ENCODE data around the gene FFAR2. TPM values are rescaled to one million over a fixed set of nuclear protein-coding genes. Genes with fewer than 3 reads are reported as not detected.

Gene FFAR2
- total and polyA plus RNA-seq, 4 donors = 0.25 to 0.84 (median 0.47) TPM

DNA sequence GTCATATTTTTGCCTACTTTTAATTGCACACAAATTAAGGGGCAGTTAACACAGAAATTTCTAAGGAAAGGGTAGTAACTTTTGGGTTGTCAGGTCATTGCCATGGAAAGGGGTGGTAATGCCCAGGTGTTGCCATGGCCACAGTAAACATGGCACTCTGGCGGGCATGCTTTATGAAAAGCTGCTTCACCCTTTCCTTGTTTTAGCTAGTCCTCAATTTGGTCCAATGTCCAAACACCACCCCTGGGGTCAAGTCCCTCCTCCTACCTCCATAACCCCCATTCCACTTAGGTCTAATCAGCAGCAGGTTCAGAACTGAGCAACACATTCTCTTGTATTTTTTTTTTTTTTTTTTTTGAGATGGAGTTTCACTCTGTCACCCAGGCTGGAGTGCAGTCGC is 6.6 kb downstream of the FFAR2 start:
- H3K36me3 ChIP-seq (ENCODE audit: control insufficient read depth in 4 of 4, insufficient read depth in 3 of 4, low read depth in 1 of 4, low read length in 3 of 4) = no peaks in the 10 kb centered on the region
- 61% methylated on average over 2 of the region's 2 CpGs for WGBS
- no peaks in the 10 kb centered on the region for H3K9me3 ChIP-seq (ENCODE audit: control insufficient read depth in 4 of 4, low read length in 3 of 4)
- H3K4me3 ChIP-seq (ENCODE audit: low read depth in 1 of 3, low read length in 3 of 3) = no peak overlapping the region
- H3K9ac ChIP-seq (ENCODE audit: low read depth in 1 of 2, low read length in 2 of 2) = no peak overlapping the region
- peaks cover 5 to 37% (median 24%) of the 10 kb centered on the region in 4 donors for H3K4me1 ChIP-seq (ENCODE audit: control insufficient read depth in 4 of 4, insufficient read depth in 4 of 4, low read length in 3 of 4)
- no peak overlapping the region for H3K27ac ChIP-seq (ENCODE audit: low read depth in 1 of 2, low read length in 2 of 2)
- no peak for DNase-seq (ENCODE audit: low spot score)
- TF ChIP-seq FOXA1 (IDR thresholded peaks at IDR 0.05) (no peak), EGR1 (IDR thresholded peaks at IDR 0.05; ENCODE audit: low read depth in 2 of 2) (no peak), GABPA (IDR thresholded peaks at IDR 0.05 in 1 of 2, conservative IDR thresholded peaks at IDR 0.05 in 1 of 2) (no peak), NR2F2 (IDR thresholded peaks at IDR 0.05) (no peak), TAF1 (conservative IDR thresholded peaks at IDR 0.05) (no peak), HNF4G (IDR thresholded peaks at IDR 0.05) (no peak), SP1 (IDR thresholded peaks at IDR 0.05) (peak; percentile 16), HNF4A (conservative IDR thresholded peaks at IDR 0.05) (peak; percentile 42 to 57), MAX (IDR thresholded peaks at IDR 0.05) (no peak), RXRA (IDR thresholded peaks at IDR 0.05) (peak in 1 of 2 donors; percentile 67), YY1 (IDR thresholded peaks at IDR 0.05) (peak; percentile 21), FOXA2 (IDR thresholded peaks at IDR 0.05) (peak; percentile 31)
- no peaks in the 10 kb centered on the region for H3K27me3 ChIP-seq (ENCODE audit: control insufficient read depth in 4 of 4, insufficient read depth in 4 of 4, low read length in 3 of 4)

DNA sequence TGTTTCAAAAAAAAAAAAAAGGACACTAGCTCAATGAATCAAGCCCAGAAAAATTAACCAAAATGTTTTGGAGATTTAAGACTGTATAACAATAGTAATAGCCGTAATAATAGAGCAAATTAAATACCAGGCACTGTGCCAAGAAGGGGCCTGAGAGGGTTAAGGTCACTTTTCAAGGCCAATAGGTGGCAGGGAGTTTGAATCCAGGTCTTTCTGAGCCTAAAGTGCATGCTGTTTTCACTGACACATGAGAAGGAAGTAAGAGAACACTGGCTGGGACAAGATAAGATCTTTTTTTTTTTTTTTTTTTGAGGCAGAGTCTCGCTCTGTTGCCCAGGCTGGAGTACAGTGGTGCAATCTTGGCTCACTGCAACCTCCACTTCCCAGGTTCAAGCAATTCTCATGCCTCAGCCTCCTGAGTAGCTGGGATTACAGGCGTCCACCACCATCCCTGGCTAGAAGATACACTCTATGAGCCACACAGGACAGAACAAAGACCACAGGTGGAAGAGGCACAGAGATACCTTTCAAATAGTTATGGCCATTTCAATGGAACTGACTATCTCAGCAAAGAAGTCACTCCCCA is 7.7 kb downstream of the FFAR2 start:
- Histone ChIP-seq H3K4me1 (ENCODE audit: control insufficient read depth in 4 of 4, insufficient read depth in 4 of 4, low read length in 3 of 4) (peaks cover 11 to 42% (median 32%) of the 10 kb centered on the region in 4 donors), H3K27ac (ENCODE audit: low read depth in 1 of 2, low read length in 2 of 2) (no peak overlapping the region), H3K27me3 (ENCODE audit: control insufficient read depth in 4 of 4, insufficient read depth in 4 of 4, low read length in 3 of 4) (no peaks in the 10 kb centered on the region), H3K36me3 (ENCODE audit: control insufficient read depth in 4 of 4, insufficient read depth in 3 of 4, low read depth in 1 of 4, low read length in 3 of 4) (no peaks in the 10 kb centered on the region), H3K9me3 (ENCODE audit: control insufficient read depth in 4 of 4, low read length in 3 of 4) (no peaks in the 10 kb centered on the region), H3K4me3 (ENCODE audit: low read depth in 1 of 3, low read length in 3 of 3) (no peak overlapping the region), H3K9ac (ENCODE audit: low read depth in 1 of 2, low read length in 2 of 2) (no peak overlapping the region)
- WGBS = 66% methylated on average over 3 of the region's 3 CpGs
- TF ChIP-seq FOXA1 (IDR thresholded peaks at IDR 0.05) (no peak), NR2F2 (IDR thresholded peaks at IDR 0.05) (peak; percentile 24), ZBTB33 (IDR thresholded peaks at IDR 0.05) (no peak), JUND (IDR thresholded peaks at IDR 0.05) (no peak)
- no peak for DNase-seq (ENCODE audit: low spot score)

- no peaks in the 10 kb centered on the region for H3K36me3 ChIP-seq (ENCODE audit: control insufficient read depth in 4 of 4, insufficient read depth in 3 of 4, low read depth in 1 of 4, low read length in 3 of 4)
- no peak overlapping the region for H3K9ac ChIP-seq (ENCODE audit: low read depth in 1 of 2, low read length in 2 of 2)
- TF ChIP-seq FOXA1 (IDR thresholded peaks at IDR 0.05) (no peak), RAD21 (IDR thresholded peaks at IDR 0.05) (no peak), CTCF (IDR thresholded peaks at IDR 0.05; ENCODE audit: low read depth, low read length, missing input control) (no peak), EGR1 (IDR thresholded peaks at IDR 0.05; ENCODE audit: low read depth in 2 of 2) (no peak), ATF3 (IDR thresholded peaks at IDR 0.05) (no peak)
- H3K4me3 ChIP-seq (ENCODE audit: low read depth in 1 of 3, low read length in 3 of 3) = no peak overlapping the region
- H3K27ac ChIP-seq (ENCODE audit: low read depth in 1 of 2, low read length in 2 of 2) = no peak overlapping the region
- H3K27me3 ChIP-seq (ENCODE audit: control insufficient read depth in 4 of 4, insufficient read depth in 4 of 4, low read length in 3 of 4) = no peaks in the 10 kb centered on the region
- peaks cover 11 to 49% (median 36%) of the 10 kb centered on the region in 4 donors for H3K4me1 ChIP-seq (ENCODE audit: control insufficient read depth in 4 of 4, insufficient read depth in 4 of 4, low read length in 3 of 4)
- no peaks in the 10 kb centered on the region for H3K9me3 ChIP-seq (ENCODE audit: control insufficient read depth in 4 of 4, low read length in 3 of 4)
- WGBS = 95% methylated on average over 5 of the region's 5 CpGs
- no peak for DNase-seq (ENCODE audit: low spot score)
Observed at GRCh38 chr19:35457173-35457572, 9.1 kb downstream of the FFAR2 start.
